Endometrial microvascular endothelial cells (primary cell): ENCODE data around the gene ZNF492. TPM values are rescaled to one million over a fixed set of nuclear protein-coding genes. Genes with fewer than 3 reads are reported as not detected.
"Not testable (repeated sequence)": the region's sequence is repeated elsewhere in the genome, so short reads cannot be mapped to it uniquely, and the experiment has no call there.

ENCODE experiments used
- in situ Hi-C: cut with HindIII; loops from 2 replicates; pipeline ENCODE4 v1.10.0; 2017; ENCODE audit warnings: low sequenced_read_pairs, low pct_unique_long_range_greater_than_20kb; ENCODE audit errors: inconsistent ontology term
- total RNA-seq: library from RNA; depleted of rRNA; stranded (reverse); fragments of >200 nt; gene quantifications from one replicate; pipeline ENCODE4 v1.2.3, GENCODE V29; 2015; ENCODE audit errors: inconsistent ontology term

ZNF492 gene
- total RNA-seq, 1 donor from 2014 or later: under 0.01 TPM

GRCh38 chr19:22612316-22612715, 21.8 kb upstream of the ZNF492 start:
- in situ Hi-C loops: no loop called here

- in situ Hi-C loops: no loop called here
Measured at GRCh38 chr19:22616659-22617058, 17.5 kb upstream of the ZNF492 start.

GRCh38 chr19:22617181-22617580, 16.9 kb upstream of the ZNF492 start:
- in situ Hi-C loops: not testable (repeated sequence)

- in situ Hi-C loops: no loop called here
Measured at GRCh38 chr19:22617614-22618320, 16.4 kb upstream of the ZNF492 start.

- in situ Hi-C loops: no loop called here
Measured at GRCh38 chr19:22619371-22619770, 14.8 kb upstream of the ZNF492 start.

- in situ Hi-C loops: no loop called here
Measured at GRCh38 chr19:22619932-22620331, 14.2 kb upstream of the ZNF492 start.

GRCh38 chr19:22620401-22620800, 13.7 kb upstream of the ZNF492 start:
- in situ Hi-C loops: no loop called here

GRCh38 chr19:22620912-22621311, 13.2 kb upstream of the ZNF492 start:
- in situ Hi-C loops: no loop called here

GRCh38 chr19:22622020-22622419, 12.1 kb upstream of the ZNF492 start:
- in situ Hi-C loops: no loop called here

GRCh38 chr19:22622901-22623840, 11.0 kb upstream of the ZNF492 start:
- in situ Hi-C loops: no loop called here

- in situ Hi-C loops: no loop called here
Measured at GRCh38 chr19:22623841-22624221, 10.3 kb upstream of the ZNF492 start.

GRCh38 chr19:22625266-22626035, 8.7 kb upstream of the ZNF492 start:
- in situ Hi-C loops: no loop called here

GRCh38 chr19:22627526-22627925, 6.6 kb upstream of the ZNF492 start:
- in situ Hi-C loops: no loop called here

GRCh38 chr19:22628401-22628800, 5.7 kb upstream of the ZNF492 start:
- in situ Hi-C loops: no loop called here

GRCh38 chr19:22634450-22634827, 315 bp downstream of the ZNF492 start:
- in situ Hi-C loops: no loop called here

- in situ Hi-C loops: not testable (repeated sequence)
Measured at GRCh38 chr19:22685493-22685892, 51.4 kb downstream of the ZNF492 start.

- in situ Hi-C loops: not testable (repeated sequence)
Measured at GRCh38 chr19:22702661-22703060, 68.5 kb downstream of the ZNF492 start.

GRCh38 chr19:22703096-22703495, 69.0 kb downstream of the ZNF492 start:
- in situ Hi-C loops: not testable (repeated sequence)

- in situ Hi-C loops: no loop called here
Measured at GRCh38 chr19:22708983-22709382, 74.9 kb downstream of the ZNF492 start.
